HG03442 (cell line): ENCODE results near the gene SYT1.

ENCODE experiments used
- ATAC-seq: cut with Tn5 transposase; IDR thresholded peaks from one replicate; pipeline ENCODE4 v1.9.1; 2021; ENCODE audit warnings: mild to moderate bottlenecking, moderate library complexity; ENCODE audit not compliant: unreplicated experiment

Gene SYT1

DNA sequence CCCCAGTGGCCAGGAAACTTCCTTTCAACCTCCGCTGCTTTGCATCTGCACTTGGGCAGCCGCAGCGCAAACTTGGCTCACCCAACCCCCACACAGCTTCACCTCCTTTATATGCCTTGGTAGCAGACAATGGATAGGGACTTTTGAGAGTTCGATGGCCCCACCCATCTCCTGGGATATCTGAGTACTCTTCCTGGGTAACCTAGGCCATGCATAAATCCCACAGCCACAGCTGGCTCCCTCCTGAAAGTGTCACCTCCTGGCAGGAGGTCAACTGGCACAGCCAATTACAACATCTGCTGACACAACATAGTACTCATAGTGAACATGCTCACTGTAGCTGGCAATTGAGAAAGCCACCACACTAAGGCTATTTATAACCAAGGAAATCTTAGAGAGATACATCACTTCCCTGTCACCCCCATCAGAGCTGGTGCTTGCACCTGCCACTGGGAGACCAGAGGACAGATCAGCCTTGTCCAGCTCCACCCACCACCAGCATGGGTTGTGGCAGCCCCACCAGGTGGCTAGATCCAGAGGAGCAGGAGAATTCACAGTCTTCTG is 410.0 kb downstream of the SYT1 start:
- no peak for ATAC-seq

DNA sequence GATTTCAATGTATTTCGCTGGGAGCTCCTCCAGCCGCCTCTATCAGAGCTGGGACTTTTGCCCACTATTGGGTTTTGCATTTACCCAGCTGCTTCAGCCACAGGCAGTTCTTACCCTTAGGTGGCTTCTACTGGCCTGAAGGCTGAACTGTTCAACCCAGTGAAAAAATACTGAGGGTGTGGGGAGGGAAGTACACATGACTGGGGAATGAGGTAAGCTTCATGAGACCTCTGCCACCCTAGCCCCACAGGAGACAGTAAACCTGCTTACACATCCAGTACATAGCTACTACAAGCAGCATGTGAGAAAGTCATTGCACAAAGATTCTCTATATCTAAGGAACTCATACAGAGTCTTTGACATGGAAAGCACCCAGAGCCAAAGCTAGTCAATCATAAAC is 411.1 kb downstream of the SYT1 start:
- no peak for ATAC-seq

DNA sequence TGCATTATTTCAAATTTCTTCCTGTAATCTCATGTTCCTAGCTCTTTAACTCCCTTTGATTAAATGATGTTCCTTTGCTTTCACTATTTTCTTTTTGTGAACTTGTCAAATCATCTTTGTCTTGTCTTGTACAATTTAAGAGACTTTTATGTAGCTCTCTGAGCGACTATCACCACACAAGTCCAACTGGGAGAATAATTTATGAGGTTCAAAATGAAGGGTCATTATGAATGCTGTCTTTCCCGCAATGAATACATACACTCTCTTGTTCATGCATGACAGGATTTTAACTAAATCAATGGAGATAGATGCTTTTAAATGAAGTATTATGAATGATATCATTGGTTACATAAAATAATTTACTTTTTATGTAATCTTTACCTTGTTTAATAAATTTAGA is 418.8 kb downstream of the SYT1 start:
- ATAC-seq = no peak

DNA sequence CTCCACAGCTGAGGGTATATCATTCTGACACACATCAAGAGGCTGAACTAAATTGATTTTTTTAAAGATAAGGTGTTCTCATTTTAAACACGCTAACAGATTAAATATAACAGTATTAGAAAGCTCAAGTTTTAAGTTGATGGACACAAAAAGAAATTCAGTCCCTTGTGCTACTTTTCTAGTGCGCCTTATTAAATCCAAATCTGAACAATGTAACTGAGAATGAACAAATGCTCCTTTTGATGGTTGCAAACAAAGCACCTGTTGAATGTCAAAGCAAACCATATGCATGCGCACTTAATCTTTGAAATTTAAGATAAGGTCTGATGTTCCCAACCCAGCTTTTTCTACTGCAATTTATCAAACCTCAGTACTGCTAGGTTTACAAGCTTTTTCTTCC is 424.3 kb downstream of the SYT1 start:
- no peak for ATAC-seq

DNA sequence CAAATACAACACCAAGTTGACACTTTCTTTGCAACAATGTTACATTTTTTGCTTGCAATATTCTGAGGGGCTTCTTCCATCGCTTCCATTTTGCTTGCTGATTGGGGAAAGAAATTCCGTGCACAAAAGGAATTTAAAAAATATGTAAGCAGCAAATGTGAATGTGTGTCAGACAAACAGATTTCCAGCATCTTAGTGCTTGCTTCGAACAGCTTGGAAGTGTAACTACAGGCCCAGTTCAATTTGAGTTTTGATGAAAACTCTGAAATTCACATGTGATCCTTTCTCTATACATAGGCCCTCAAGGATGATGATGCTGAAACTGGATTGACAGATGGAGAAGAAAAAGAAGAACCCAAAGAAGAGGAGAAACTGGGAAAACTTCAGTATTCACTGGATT is 427.1 kb downstream of the SYT1 start:
- ATAC-seq = no peak

DNA sequence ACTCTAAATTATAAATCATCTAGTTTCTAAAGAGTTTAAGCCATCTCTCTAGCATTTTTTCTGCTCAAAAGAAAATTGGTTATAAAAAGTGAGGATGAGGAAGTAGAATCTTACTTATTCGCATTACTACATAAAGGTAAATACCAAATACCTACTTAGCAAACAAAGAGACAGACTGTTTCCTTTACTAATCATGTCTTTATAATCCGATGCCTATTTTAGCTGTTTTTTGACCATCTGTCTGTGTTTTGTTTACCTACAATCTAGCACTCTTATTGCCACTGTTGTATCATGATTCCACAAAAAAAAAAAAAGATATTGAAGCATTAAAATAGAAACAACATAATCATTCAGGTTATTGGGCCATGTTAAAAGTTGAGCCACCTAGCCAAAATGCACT is 430.0 kb downstream of the SYT1 start:
- ATAC-seq = no peak

DNA sequence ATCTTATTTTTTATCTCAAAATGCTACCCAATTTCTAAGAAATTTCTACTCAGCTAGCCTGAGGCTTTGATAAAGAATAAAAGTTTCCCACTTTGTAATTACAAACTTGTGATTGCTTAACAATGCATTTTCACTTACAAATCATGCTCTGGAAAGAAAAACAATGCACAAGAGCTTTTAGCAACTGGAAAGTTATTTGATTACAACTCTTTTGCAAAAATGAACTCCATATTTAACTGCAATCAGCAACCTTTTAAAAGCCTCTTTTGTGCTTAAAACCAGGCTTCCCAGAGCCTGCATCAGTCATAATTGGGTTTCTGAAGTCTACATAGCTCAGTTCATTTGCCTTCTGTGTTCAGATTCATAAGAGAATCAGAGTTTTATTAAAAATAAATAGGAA is 431.0 kb downstream of the SYT1 start:
- ATAC-seq = no peak

DNA sequence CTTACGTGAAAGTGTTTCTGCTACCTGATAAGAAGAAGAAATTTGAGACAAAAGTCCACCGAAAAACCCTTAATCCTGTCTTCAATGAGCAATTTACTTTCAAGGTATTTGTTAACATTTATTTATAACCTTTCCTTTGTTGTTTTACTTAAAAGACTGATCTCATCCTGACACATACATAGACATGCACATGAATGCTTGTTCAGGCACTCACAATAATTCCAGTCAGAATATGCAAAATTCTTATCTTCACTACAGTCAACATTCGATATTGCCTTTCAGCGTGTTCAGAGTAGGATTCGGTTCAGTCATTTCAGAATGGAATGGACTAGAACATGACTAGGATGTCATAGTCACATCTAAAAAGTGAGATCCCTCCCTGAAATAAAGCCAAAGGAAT is 431.6 kb downstream of the SYT1 start:
- no peak for ATAC-seq

DNA sequence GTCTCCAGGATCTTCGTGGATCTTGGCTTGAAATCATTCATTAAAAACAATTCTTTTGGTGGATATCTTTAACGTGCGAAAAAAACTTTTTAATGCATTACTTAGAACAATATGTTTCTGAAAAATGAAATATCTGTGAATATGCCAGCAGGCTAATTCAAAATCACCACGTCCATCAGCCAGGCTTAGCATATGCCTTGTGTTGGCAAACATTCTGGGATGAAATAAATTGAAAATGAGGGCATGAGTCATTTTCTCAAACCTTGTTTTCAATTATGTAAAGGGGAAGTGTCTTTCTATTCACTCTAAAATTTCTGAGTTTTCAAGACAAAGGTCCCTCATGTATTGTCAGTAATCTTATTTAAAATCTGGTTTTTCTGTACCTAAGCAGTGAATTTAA is 432.3 kb downstream of the SYT1 start:
- no peak for ATAC-seq

DNA sequence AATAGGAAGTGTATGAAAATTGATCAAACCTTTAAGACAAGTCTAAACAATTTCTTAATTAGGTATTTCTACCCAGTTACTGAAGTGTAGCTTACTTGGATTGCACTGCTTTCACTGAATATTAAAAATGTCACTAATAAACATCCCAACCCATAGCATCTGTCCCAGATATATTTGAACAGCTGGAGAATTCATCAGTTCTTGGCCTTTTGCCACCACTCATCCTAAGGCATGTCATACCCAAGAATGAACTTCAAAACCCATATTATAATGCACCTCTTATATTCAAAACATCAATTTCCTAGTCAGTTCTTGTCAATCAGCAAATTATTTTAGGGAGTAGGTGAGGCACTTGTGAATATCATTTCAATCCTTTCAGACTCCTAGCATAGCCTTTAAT is 433.9 kb downstream of the SYT1 start:
- no peak for ATAC-seq

DNA sequence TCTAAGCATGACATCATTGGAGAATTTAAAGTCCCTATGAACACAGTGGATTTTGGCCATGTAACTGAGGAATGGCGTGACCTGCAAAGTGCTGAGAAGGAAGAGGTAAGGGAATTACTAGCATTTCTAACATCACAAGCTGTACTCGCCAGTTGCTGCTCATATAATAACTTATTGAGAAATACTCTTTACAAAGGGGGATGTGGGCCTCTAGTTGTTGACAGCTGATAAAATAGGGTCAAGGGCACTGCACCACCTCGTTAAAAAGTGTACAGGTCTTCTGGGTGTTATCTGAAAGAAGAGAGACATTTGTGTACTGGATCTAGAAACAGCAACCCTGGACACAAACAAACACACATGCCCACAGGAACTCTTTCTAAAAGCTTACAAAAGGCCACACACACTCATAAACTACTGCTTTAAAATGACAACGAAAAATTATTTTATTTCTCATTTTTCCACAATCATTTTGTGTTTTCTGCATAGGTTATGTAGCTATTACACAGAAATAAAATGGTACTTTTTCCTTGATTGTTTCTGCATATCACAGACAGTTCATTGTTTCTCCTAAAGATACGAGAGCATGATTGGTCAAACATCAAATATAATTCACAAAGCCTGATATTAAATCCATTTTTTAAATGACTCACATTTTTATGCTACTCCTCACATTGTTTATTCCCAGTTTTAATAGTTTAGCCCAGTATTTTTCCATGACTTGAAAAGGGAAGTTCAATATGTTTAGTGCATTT is 435.0 kb downstream of the SYT1 start:
- ATAC-seq = no peak

DNA sequence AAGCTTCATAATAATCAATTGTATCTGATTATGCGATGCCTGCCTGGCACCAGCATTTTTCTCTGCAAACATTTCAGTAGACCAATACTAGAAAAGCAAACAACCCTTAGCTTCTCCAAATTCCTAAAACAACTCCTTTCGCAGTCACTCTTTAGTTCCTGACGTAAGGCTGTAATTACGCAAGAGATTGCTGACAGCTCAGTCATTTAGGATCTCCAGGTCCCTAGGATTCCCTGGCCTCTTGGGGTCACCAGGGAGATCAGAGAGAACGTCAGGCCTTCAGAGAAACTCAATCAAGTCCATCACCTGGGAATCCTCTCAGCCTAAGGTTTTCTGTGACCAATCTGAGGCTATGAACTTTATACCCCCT is 435.6 kb downstream of the SYT1 start:
- ATAC-seq = no peak

DNA sequence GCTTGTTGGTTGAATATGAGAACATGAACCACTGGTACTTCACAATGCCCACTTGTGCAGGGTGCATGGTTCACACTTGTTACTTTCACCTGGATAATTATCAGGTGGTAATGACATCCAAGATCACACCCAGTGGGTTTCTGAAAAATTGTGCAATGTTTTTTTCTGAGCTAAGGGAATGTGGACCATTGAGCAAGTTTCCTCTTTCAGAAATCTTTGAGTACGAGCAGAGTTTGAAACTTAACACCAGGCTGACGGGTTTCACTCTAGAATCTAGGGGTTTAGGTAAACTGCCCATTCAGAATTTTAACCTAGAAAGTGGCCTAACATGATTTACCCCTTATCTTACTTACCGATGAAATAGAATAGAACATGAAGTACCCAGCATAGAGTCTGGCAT is 436.6 kb downstream of the SYT1 start:
- no peak for ATAC-seq

DNA sequence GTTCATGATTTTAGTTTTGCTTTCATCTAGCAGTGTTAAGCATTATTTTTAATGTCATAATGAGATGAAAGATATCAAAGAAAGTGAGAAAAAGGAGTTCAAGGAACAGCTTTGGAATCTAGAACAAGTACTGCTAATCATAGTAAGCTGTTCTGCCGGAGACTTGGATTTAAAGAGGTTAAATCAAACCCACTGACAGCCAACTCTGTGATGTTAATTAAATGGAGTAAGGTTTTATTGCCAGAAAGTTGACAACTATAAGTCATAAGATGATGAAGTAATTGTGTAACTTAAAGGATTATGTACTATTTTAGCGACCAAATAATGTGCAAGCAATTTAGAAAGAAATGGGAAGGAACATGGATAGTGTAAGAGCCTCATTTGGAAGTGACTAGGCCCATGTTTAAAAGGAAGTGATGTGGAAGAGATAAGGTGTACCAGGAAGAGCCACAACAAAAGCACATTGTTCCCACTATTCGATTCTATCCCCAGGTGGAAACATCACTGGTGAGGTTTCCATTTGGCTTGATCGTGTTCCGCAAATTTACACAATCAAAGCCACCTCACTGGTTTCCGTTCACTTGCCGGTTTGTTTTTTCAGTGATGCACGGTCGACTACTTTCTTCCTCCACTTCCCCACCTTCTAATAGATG is 437.7 kb downstream of the SYT1 start:
- ATAC-seq = no peak

DNA sequence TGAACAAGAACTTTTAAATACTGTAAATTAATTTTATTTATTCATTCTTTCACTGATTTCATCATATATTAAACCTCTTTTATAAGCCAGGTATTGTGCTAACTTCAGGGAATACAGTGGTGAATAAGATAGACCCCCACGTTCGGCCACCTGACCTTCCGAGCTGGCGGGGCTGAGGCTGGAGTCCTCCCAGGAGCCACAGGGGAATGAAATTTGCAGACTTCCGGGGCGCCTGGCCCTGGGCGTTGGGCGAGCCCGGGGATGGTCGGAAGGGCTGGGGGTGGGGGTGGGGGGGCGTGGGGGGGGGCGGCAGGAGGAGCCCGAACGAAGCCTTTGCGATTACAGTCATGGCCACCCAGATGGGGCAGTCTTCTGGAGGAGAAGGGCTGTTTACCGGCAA is 442.8 kb downstream of the SYT1 start:
- no peak for ATAC-seq

DNA sequence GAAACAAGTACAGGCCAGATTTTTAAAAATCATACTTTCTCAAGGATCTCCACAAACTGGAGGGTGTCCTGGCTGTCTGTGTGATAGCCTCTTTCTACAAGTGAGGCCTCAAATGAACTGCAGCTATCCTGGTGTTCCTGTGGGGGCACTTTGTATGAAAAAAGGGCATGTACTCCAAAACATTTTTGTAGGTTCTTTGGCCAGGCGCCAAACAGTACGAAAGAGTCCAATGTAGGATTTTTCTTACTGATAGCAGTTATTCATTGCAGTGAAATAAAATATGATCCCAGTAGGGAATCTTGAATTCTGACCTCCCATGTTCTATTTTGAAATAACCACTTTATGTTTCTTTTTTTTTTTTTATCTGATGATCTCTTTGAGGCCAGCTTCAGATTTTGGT is 444.5 kb downstream of the SYT1 start:
- ATAC-seq = no peak

DNA sequence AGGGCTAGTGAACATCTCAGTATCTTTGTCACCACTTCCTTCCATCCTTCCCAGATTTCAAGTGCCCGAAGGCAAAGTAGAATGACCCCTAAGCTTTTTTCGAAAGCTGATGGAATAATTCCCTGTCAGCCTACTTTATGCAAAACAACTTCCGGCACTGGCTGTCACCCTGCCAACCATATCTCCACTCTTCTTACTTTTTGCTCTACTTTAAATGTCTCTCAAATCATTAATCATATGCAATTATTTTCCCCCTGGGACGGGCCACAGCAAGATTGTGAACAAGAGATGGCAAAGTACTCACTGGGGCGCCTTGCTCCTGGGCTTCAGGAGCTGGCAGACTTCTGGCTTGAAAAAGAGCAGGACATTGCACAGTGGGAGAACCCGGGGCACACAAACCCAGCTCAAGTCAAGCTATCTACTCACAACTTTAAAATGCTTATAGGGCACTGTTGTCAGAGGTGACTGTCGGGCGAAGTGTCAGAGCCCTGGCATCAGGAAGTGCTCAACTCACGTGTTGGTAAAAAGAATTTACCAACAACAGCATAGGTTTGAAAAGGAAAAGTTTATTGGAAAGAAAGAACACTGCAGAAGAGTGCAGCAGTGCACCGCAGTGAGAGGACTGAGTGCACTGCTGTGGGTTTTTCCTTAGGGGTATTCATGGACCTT is 452.7 kb downstream of the SYT1 start:
- ATAC-seq = no peak

DNA sequence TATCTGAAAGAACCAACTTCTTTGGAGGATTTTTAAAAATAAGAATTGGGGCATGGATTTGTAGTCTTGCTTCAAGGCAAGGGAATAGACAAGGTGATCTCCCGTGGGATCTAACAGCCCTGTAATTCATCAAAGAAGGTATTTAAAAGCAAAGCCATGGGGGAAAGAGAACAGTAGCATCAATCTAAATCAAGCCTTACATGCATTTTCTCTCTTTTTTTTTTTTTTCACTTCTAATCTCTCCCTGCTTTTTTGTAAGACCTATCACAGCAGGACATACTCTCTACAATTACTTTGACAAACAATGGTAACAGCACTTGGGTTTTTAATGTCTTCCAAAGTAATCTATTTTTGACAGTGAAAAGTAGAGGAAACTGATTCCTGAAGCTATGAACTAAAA is 458.3 kb downstream of the SYT1 start:
- ATAC-seq = no peak

DNA sequence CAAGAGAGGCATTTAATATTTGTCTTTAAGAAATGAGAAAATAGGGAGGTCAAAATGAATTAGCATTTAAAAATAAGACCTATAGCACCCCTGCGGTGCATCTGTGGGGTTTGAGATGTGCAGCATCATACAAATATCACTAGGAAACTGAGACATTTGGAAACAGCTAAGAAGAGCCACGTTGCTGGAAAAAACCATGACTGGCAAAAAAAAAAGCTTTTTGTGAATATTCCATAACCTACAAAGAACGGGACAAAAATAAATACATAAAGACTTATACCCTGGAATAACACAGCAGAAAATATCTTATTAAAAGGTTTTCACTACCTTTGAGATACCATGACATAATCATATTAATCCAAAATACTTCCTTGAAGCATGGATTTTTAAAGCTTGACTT is 460.0 kb downstream of the SYT1 start:
- no peak for ATAC-seq

DNA sequence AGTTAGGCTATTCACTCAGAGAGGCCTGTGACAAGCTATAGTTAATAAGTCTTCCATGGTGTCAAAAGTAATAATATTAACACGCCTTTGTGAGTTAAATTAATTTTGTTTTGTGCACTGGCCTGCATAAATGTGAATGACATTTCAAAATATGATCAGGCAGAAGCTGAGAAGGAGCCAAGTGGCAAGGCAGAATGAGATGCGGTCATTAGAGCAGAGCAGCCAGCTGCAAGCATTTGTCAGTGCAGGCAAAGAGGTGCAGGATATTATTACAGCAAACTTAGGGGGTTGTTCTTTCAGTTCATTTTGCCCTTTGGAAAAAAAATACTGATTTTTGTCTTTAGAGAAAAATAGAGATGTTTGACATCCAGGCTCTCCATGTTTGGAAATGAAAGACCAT is 461.6 kb downstream of the SYT1 start:
- no peak for ATAC-seq

DNA sequence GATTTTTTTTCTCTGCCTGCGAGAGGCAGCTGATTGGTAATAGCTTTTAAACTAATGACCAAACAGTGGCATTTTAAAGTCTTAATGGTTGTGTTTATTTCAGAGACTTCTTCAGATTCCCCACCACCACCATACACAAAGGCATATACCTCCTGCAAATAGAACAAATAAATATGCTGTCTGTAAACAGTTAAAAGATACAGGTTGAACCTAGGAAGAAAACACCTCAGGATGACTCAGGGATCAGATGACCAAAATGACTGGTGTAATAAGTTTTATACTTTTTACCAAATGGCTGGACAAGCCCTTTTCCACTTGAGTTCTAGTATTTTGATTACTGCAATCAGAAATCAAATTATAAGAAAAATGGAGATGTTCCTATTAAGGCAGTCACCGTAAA is 462.1 kb downstream of the SYT1 start:
- no peak for ATAC-seq

DNA sequence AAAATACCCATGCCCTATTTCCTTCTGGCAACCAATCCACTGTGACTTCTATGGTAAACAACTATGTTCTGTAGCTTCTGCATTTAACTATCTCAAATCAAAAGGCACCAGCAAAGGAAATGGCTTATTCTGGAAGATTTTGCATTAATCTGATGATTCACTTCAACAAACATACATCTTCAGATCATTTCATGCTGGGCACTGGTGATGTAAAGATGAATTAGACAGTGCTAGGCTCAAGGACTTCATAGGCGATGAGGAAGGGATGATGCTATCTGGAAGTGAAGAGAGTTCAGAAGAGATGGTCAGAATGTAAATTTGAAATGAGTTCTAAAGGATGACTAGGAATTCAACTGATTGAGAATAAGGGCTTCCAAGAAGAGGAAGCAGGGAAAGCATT is 462.9 kb downstream of the SYT1 start:
- no peak for ATAC-seq
